ENCODE data around the gene ARMC3. TPM values are rescaled to one million over a fixed set of nuclear protein-coding genes. Genes with fewer than 3 reads are reported as not detected.
"Not testable (repeated sequence)": the region's sequence is repeated elsewhere in the genome, so short reads cannot be mapped to it uniquely, and the experiment has no call there.

Gene ARMC3
- total RNA-seq, 4 donors from 2014 or later = 2.0 TPM; not detected in 3

GRCh38 chr10:23063973-23064812, 136.3 kb downstream of the ARMC3 start:
- 86% methylated on average over 20 of the region's 20 CpGs for WGBS
- Histone ChIP-seq H3K9me3 (peaks cover 4% of the 10 kb centered on the region), H3K27me3 (no peaks in the 10 kb centered on the region), H3K27ac (no peak overlapping the region), H3K4me1 (peaks cover 19% of the 10 kb centered on the region), H3K36me3 (no peaks in the 10 kb centered on the region), H3K4me3 (no peak overlapping the region)
- DNase-seq (ENCODE audit: low spot score in 2 of 2) = no peak
- TF ChIP-seq POLR2AphosphoS5 (IDR thresholded peaks at IDR 0.05) (no peak), EP300 (IDR thresholded peaks at IDR 0.05) (no peak), POLR2A (IDR thresholded peaks at IDR 0.05) (no peak)
- TF ChIP-seq, protein P1, sequence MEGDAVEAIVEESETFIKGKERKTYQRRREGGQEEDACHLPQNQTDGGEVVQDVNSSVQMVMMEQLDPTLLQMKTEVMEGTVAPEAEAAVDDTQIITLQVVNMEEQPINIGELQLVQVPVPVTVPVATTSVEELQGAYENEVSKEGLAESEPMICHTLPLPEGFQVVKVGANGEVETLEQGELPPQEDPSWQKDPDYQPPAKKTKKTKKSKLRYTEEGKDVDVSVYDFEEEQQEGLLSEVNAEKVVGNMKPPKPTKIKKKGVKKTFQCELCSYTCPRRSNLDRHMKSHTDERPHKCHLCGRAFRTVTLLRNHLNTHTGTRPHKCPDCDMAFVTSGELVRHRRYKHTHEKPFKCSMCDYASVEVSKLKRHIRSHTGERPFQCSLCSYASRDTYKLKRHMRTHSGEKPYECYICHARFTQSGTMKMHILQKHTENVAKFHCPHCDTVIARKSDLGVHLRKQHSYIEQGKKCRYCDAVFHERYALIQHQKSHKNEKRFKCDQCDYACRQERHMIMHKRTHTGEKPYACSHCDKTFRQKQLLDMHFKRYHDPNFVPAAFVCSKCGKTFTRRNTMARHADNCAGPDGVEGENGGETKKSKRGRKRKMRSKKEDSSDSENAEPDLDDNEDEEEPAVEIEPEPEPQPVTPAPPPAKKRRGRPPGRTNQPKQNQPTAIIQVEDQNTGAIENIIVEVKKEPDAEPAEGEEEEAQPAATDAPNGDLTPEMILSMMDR (IDR thresholded peaks at IDR 0.05) = no peak

- DNase-seq (ENCODE audit: low spot score in 2 of 2); H3K27ac ChIP-seq: not testable (repeated sequence)
- 87% methylated on average over 2 of the region's 2 CpGs for WGBS
These were observed 136.9 kb downstream of the ARMC3 start for GRCh38 chr10:23064813-23065114.

DNA sequence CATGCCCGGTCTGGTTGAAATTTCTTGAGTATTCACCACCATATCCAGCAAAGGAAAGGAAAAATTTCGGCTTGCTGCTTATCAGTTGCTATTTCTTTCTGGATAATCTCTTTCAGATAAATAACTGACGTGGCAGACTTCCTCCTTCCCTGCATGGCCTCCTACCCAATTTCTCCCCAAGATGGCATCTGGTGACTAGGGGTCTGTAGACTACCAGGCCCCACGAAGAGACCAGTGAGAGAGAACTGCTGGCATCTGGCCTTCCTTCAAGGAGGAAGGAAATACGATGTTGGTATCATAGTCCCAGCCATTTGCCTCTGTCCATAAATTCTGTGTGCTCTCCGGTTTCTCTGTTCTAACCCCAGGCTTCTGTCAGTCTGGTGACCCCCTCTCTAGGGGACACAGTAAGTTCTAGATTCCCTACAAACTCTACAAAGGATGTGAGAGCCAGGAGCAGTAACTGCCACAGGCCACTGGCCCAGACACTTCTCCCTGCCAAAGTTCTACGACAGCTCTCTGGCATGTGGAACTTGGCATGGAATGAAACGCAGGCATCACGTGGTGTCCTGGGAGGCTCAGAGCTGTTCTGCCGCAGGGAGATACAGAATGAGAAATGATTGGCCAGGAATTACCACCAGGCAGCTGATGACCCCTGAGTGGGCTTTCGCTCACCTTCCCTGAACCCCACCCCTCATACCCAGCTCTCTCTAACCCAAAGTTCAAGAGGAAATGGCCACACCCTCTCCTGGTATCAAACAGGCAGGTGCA, 137.5 kb downstream of the ARMC3 start:
- Histone ChIP-seq H3K9me3 (no peaks in the 10 kb centered on the region), H3K4me1 (peaks cover 19% of the 10 kb centered on the region), H3K27ac (no peak overlapping the region), H3K36me3 (no peaks in the 10 kb centered on the region), H3K4me3 (no peak overlapping the region), H3K27me3 (no peaks in the 10 kb centered on the region)
- TF ChIP-seq EP300 (IDR thresholded peaks at IDR 0.05) (no peak), POLR2A (IDR thresholded peaks at IDR 0.05) (no peak), POLR2AphosphoS5 (IDR thresholded peaks at IDR 0.05) (no peak)
- TF ChIP-seq, protein P1 (IDR thresholded peaks at IDR 0.05) = no peak
- 32% methylated on average over 11 of the region's 11 CpGs for WGBS
- peak; percentile 81 to 82 for DNase-seq (ENCODE audit: low spot score in 2 of 2)

More at GRCh38 chr10:23064813-23065114, 136.9 kb downstream of the ARMC3 start:
- H3K27me3 ChIP-seq, H3K4me3 ChIP-seq, H3K36me3 ChIP-seq, H3K9me3 ChIP-seq: not testable (repeated sequence)
- peaks cover 19% of the 10 kb centered on the region for H3K4me1 ChIP-seq

- no peak for DNase-seq (ENCODE audit: low spot score in 2 of 2)
- 91% methylated on average over 12 of the region's 12 CpGs for WGBS
- Histone ChIP-seq H3K4me3 (no peak overlapping the region), H3K9me3 (no peaks in the 10 kb centered on the region), H3K27ac (no peak overlapping the region), H3K4me1 (peaks cover 19% of the 10 kb centered on the region), H3K36me3 (no peaks in the 10 kb centered on the region), H3K27me3 (no peaks in the 10 kb centered on the region)
- TF ChIP-seq, protein P1 (IDR thresholded peaks at IDR 0.05) = no peak
- TF ChIP-seq POLR2A (IDR thresholded peaks at IDR 0.05) (no peak), POLR2AphosphoS5 (IDR thresholded peaks at IDR 0.05) (no peak), EP300 (IDR thresholded peaks at IDR 0.05) (no peak)
These were observed 139.5 kb downstream of the ARMC3 start for GRCh38 chr10:23067337-23067736.

- Histone ChIP-seq H3K9me3 (no peaks in the 10 kb centered on the region), H3K4me3 (no peak overlapping the region), H3K36me3 (no peaks in the 10 kb centered on the region), H3K27ac (no peak overlapping the region), H3K27me3 (no peaks in the 10 kb centered on the region), H3K4me1 (peaks cover 15% of the 10 kb centered on the region)
- 53% methylated on average over 16 of the region's 16 CpGs for WGBS
- TF ChIP-seq EP300 (IDR thresholded peaks at IDR 0.05) = no peak
- TF ChIP-seq, protein P1 (IDR thresholded peaks at IDR 0.05) = peak; percentile 22 to 71
- DNase-seq (ENCODE audit: low spot score in 2 of 2) = peak; percentile 80 to 83
These were observed 140.3 kb downstream of the ARMC3 start for GRCh38 chr10:23067939-23068775.

Data from suprapubic skin (tissue), 4 donors.